ENCODE data around the gene HABP2. TPM values are rescaled to one million over a fixed set of nuclear protein-coding genes. Genes with fewer than 3 reads are reported as not detected.

The HABP2 gene
- total and polyA plus RNA-seq, 4 donors = 109 to 259 (median 197) TPM

DNA sequence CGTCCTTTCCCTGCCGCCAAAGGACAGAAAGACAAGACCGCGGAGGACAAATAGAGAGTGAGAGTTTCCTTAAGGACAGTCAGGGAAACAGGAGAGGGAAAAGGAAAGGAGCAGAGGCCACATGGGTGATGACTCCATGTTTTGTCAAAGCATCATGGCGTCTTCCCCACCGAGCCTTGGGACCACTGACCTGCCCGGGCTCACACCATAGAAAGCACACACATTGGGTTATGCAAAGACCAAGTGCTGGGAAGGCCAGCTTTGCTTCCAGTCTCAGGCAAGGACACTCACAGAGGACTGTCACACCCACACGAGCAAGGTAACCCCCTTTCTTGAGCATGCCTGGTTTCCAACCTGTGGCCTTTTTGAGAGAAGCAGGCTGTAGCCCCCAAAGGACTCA, 23.3 kb upstream of the HABP2 start:
- Histone ChIP-seq H3K27me3 (ENCODE audit: control insufficient read depth in 4 of 4, insufficient read depth in 4 of 4, low read length in 3 of 4) (no peaks in the 10 kb centered on the region), H3K36me3 (ENCODE audit: control insufficient read depth in 4 of 4, insufficient read depth in 3 of 4, low read depth in 1 of 4, low read length in 3 of 4) (no peaks in the 10 kb centered on the region), H3K4me1 (ENCODE audit: control insufficient read depth in 4 of 4, insufficient read depth in 4 of 4, low read length in 3 of 4) (no peaks in the 10 kb centered on the region), H3K9ac (ENCODE audit: low read depth in 1 of 2, low read length in 2 of 2) (no peak overlapping the region), H3K9me3 (ENCODE audit: control insufficient read depth in 4 of 4, low read length in 3 of 4) (no peaks in the 10 kb centered on the region), H3K4me3 (ENCODE audit: low read depth in 1 of 3, low read length in 3 of 3) (no peak overlapping the region), H3K27ac (ENCODE audit: low read depth in 1 of 2, low read length in 2 of 2) (peak overlapping the region; percentile 4 to 36)
- TF ChIP-seq EGR1 (IDR thresholded peaks at IDR 0.05; ENCODE audit: low read depth in 2 of 2) (no peak), GABPA (IDR thresholded peaks at IDR 0.05 in 1 of 2, conservative IDR thresholded peaks at IDR 0.05 in 1 of 2) (no peak), NR2F2 (IDR thresholded peaks at IDR 0.05) (no peak), HNF4G (IDR thresholded peaks at IDR 0.05) (no peak), CTCF (IDR thresholded peaks at IDR 0.05; ENCODE audit: low read depth, low read length, missing input control) (no peak), REST (IDR thresholded peaks at IDR 0.05) (no peak), RXRA (IDR thresholded peaks at IDR 0.05) (no peak), ATF3 (IDR thresholded peaks at IDR 0.05) (no peak), FOXA1 (IDR thresholded peaks at IDR 0.05) (no peak)
- WGBS = 89% methylated on average over 8 of the region's 8 CpGs
- no peak for DNase-seq (ENCODE audit: low spot score)

DNA sequence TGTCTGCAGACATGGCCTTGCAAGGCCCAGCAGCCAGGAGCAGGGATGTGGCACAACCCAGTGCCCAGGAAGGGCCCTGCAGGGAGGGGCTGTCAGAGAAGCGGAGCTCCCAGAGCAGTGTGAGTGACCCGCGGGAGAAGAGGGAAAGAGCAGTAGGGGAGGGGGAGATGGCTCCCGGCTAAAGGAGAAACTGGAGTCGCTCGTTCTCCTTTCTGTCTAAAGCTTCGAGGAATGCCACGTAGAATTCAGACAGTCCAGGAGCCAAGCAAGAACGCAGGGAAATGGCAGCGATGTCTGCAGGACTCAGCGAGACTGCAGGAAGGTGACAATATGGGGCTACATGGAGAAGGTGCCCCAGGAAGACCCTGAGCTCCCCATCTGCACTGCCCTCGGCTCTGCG, 22.4 kb upstream of the HABP2 start:
- no peak for DNase-seq (ENCODE audit: low spot score)
- TF ChIP-seq YY1 (IDR thresholded peaks at IDR 0.05) = no peak
- no peak for TF ChIP-seq HNF4A (conservative IDR thresholded peaks at IDR 0.05)
- TF ChIP-seq CTCF (IDR thresholded peaks at IDR 0.05; ENCODE audit: low read depth, low read length, missing input control) = no peak
- no peak for TF ChIP-seq ATF3 (IDR thresholded peaks at IDR 0.05)
- no peak for TF ChIP-seq REST (IDR thresholded peaks at IDR 0.05)

More for the DNA sequence above, 22.4 kb upstream of the HABP2 start:
- H3K27me3 ChIP-seq (ENCODE audit: control insufficient read depth in 4 of 4, insufficient read depth in 4 of 4, low read length in 3 of 4) = no peaks in the 10 kb centered on the region
- no peak overlapping the region for H3K4me3 ChIP-seq (ENCODE audit: low read depth in 1 of 3, low read length in 3 of 3)
- H3K27ac ChIP-seq (ENCODE audit: low read depth in 1 of 2, low read length in 2 of 2) = peak overlapping the region in 1 of 2 donors; percentile 4
- no peaks in the 10 kb centered on the region for H3K36me3 ChIP-seq (ENCODE audit: control insufficient read depth in 4 of 4, insufficient read depth in 3 of 4, low read depth in 1 of 4, low read length in 3 of 4)
- no peaks in the 10 kb centered on the region for H3K4me1 ChIP-seq (ENCODE audit: control insufficient read depth in 4 of 4, insufficient read depth in 4 of 4, low read length in 3 of 4)
- no peak overlapping the region for H3K9ac ChIP-seq (ENCODE audit: low read depth in 1 of 2, low read length in 2 of 2)
- whole genome bisulfite sequencing = 87% methylated on average over 13 of the region's 13 CpGs
- no peaks in the 10 kb centered on the region for H3K9me3 ChIP-seq (ENCODE audit: control insufficient read depth in 4 of 4, low read length in 3 of 4)
